ENCODE data around the gene ZNF263.

GRCh38 chr16:3274947-3275346, 8.3 kb upstream of the ZNF263 start:
- TF ChIP-seq POLR2AphosphoS5 (IDR thresholded peaks at IDR 0.05; ENCODE audit: low read depth, low read length) (no peak), CTCF (IDR thresholded peaks at IDR 0.05) (no peak), REST (IDR thresholded peaks at IDR 0.05; ENCODE audit: insufficient read depth in 1 of 2, low read depth in 2 of 2, low read length in 1 of 2) (no peak)
